GM12878 (cell line): Measurements from ENCODE around the gene TMEM18. TPM values are rescaled to one million over a fixed set of nuclear protein-coding genes. Genes with fewer than 3 reads are reported as not detected.

ENCODE experiments used
- BCL11A ChIP-seq: IDR thresholded peaks from 2 replicates; pipeline ENCODE4 v1.6.1; 2011; ENCODE audit warnings: low read depth, low read length
- BCLAF1 ChIP-seq: fragments of 450-650 bp; IDR thresholded peaks from 2 replicates; pipeline ENCODE4 v1.6.1; 2017; ENCODE audit warnings: antibody characterized with exemption, mild to moderate bottlenecking, moderate library complexity
- CBFB ChIP-seq: IDR thresholded peaks from 2 replicates; pipeline ENCODE4 v1.6.1; 2016; ENCODE audit warnings: antibody characterized with exemption, low read depth
- E2F8 ChIP-seq: fragments of 450-650 bp; IDR thresholded peaks from 2 replicates; pipeline ENCODE4 v1.6.1; 2018; ENCODE audit warnings: mild to moderate bottlenecking, low read depth, moderate library complexity; ENCODE audit not compliant: partially characterized antibody
- FOXK2 ChIP-seq: fragments of 450-650 bp; IDR thresholded peaks from 2 replicates; pipeline ENCODE4 v1.6.1; 2017; ENCODE audit warnings: mild to moderate bottlenecking, moderate library complexity
- GABPA ChIP-seq: IDR thresholded peaks from 2 replicates; pipeline ENCODE4 v1.6.1; 2014; ENCODE audit warnings: antibody characterized with exemption, low read depth, mild to moderate bottlenecking, inconsistent platforms
- HDAC6 ChIP-seq: fragments of 200-600 bp; sonication (generic); IDR thresholded peaks from one replicate; pipeline ENCODE4 v1.8.0; 2017; ENCODE audit warnings: antibody characterized with exemption; ENCODE audit not compliant: unreplicated experiment
- IKZF2 ChIP-seq, 2 experiments: fragments of 450-650 bp; IDR thresholded peaks; 2 replicates each; pipeline ENCODE4 v1.6.1; 2017; ENCODE audit warnings: mild to moderate bottlenecking in 2 of 2, moderate library complexity in 2 of 2
- MEF2A ChIP-seq: IDR thresholded peaks from 2 replicates; pipeline ENCODE4 v1.6.1; 2011; ENCODE audit warnings: low read depth, mild to moderate bottlenecking, low read length, moderate library complexity; ENCODE audit not compliant: insufficient read depth
- MTA2 ChIP-seq: fragments of 450-650 bp; IDR thresholded peaks from 2 replicates; pipeline ENCODE4 v1.6.1; 2016; ENCODE audit warnings: low read depth, mild to moderate bottlenecking, moderate library complexity
- MYB ChIP-seq: fragments of 150-350 bp; IDR thresholded peaks from 2 replicates; pipeline ENCODE4 v1.6.1; 2014; ENCODE audit warnings: mild to moderate bottlenecking, low read depth, low read length, borderline replicate concordance
- NFYA ChIP-seq: IDR thresholded peaks from 2 replicates; pipeline ENCODE4 v1.6.1; 2011; ENCODE audit warnings: low read depth, mild to moderate bottlenecking, low read length, improper control_type of control experiment, borderline replicate concordance
- NFYB ChIP-seq: IDR thresholded peaks from 2 replicates; pipeline ENCODE4 v1.6.1; 2011; ENCODE audit warnings: low read depth, mild to moderate bottlenecking, low read length, improper control_type of control experiment, moderate library complexity; ENCODE audit not compliant: insufficient read depth
- NR2C2 ChIP-seq: IDR thresholded peaks from 2 replicates; pipeline ENCODE4 v1.6.1; 2011; ENCODE audit warnings: borderline replicate concordance, low read depth; ENCODE audit not compliant: control insufficient read depth, insufficient read length
- NR2F1 ChIP-seq: fragments of 450-650 bp; conservative IDR thresholded peaks from 2 replicates; pipeline ENCODE4 v1.6.1; 2017; ENCODE audit warnings: mild to moderate bottlenecking
- POU2F2 ChIP-seq: IDR thresholded peaks from 3 replicates; pipeline ENCODE4 v1.6.1; 2011; ENCODE audit warnings: low read depth, mild to moderate bottlenecking, low read length, borderline replicate concordance
- SPI1 ChIP-seq: IDR thresholded peaks from 2 replicates; pipeline ENCODE4 v1.6.1; 2011; ENCODE audit warnings: low read depth, mild to moderate bottlenecking, low read length, moderate library complexity, borderline replicate concordance; ENCODE audit not compliant: insufficient read depth
- SREBF1 ChIP-seq: IDR thresholded peaks from 2 replicates; pipeline ENCODE4 v1.6.1; 2012; ENCODE audit warnings: mild to moderate bottlenecking, low read length
- USF2 ChIP-seq: IDR thresholded peaks from 2 replicates; pipeline ENCODE4 v1.6.1; 2011; ENCODE audit warnings: low read depth, low read length, improper control_type of control experiment, borderline replicate concordance
- YY1 ChIP-seq: IDR thresholded peaks from 2 replicates; pipeline ENCODE4 v1.6.1; 2011; ENCODE audit warnings: low read depth, mild to moderate bottlenecking, low read length
- ZBTB33 ChIP-seq: fragments of 450-650 bp; IDR thresholded peaks from 2 replicates; pipeline ENCODE4 v1.6.1; 2017; ENCODE audit warnings: mild to moderate bottlenecking
- polyA plus RNA-seq, 11 experiments: library from polyadenylated mRNA; depleted of rRNA in 4 of 11; unstranded in 6 of 11; stranded (reverse) in 5 of 11; fragments of >200 nt; fragmentation: Nextera tagmentation in 4 of 11; fragmentation: Illumina TruSeq in 1 of 11; extraction: Ambion mirVana in 4 of 11; extraction: Trizol in 1 of 11; gene quantifications; 1 replicate in 1 of 11; 2 replicates in 10 of 11; pipeline versions ENCODE4 v1.2.1 to v1.2.3, GENCODE V29; 2011 to 2016; ENCODE audit warnings: inconsistent platforms in 2 of 11, missing spikeins in 2 of 11, low read depth in 1 of 11
- total RNA-seq, 4 experiments: library from RNA; depleted of rRNA in 3 of 4; stranded (reverse); fragments of >200 nt in 3 of 4; fragmentation: Illumina TruSeq in 1 of 4; extraction: Trizol in 1 of 4; gene quantifications; 2 replicates each; pipeline versions ENCODE4 v1.2.1 to v1.2.3, GENCODE V29; 2013 to 2021

Gene TMEM18
- total and polyA plus RNA-seq, 10 of the 15 experiments (the other 5 are each of a cell fraction or from before 2014, with no cell fraction given), result 11.2 to 56.3 (median 26.0) TPM

GRCh38 chr2:677056-677958 is at the start of gene TMEM18 (continued):
- TF ChIP-seq BCLAF1 (no peak), NR2F1 (peak; percentile 41), NFYB (no peak), MYB (no peak; the same call in 1 of the 2 replicates), MTA2 (peak; percentile 53; the same call in 1 of the 2 replicates), ZBTB33 (peak; percentile 79), NFYA (no peak), NR2C2 (no peak), BCL11A (no peak), GABPA (no peak), POU2F2 (peak; percentile 89; the same call in 2 of the 3 replicates), E2F8 (peak; percentile 88), CBFB (peak; percentile 99), IKZF2 (IDR thresholded peaks at IDR 0.05) (peak; percentile 41 to 43; a peak in 1 of 4 replicates), SREBF1 (no peak), SPI1 (no peak), HDAC6 (peak; percentile 52), FOXK2 (peak; percentile 49; the same call in 1 of the 2 replicates), YY1 (peak; percentile 66; the same call in 1 of the 2 replicates), MEF2A (0 out of 2 replicates have a peak, but pooled peaks have one; percentile 41), USF2 (no peak)
